ENCODE measurements around the gene MAN2B2. TPM values are rescaled to one million over a fixed set of nuclear protein-coding genes. Genes with fewer than 3 reads are reported as not detected.

Gene MAN2B2
- total and polyA plus RNA-seq, 2 experiments from 2014 or later = 22.2 to 24.0 TPM

DNA sequence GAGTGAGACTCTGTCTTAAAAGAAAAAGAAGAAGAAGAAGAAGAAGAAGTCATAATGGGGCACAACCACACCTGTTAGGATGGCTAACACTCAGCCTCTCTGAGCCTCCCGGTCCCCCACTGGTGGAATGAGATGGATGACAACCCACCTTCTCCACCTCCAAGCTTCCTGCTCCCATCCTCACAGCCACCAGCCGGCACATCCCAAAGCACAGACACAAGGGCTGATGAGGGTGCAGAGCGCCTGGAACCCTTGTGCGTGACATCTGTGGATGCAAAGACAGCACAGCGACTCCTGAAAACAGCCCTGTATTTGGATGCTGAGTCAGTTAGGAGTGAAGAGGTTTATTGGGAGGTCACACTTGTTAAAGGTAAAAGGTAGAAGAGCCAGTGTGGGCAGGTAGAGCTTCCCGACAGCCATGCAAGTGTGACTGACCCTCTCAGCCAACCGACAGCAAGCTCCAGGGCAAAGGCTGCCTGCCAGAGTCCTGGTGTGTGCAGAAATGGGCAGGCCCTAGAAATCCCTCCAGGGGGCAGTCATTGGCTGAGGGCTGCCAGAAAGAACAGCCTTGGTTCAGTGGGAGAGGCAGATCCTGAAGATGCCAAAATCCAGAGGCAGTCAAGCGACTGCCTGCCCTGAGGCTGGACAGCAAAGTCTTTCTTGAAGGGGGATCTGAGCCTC lies 26.6 kb upstream of the MAN2B2 start:
- Histone ChIP-seq H3K27ac (no peak overlapping the region), H3K36me3 (replicated peaks; ENCODE audit: insufficient read depth, low read depth) (no peaks in the 10 kb centered on the region), H3K4me3 (no peak overlapping the region), H3K9me2 (replicated peaks; ENCODE audit: insufficient read depth) (no peaks in the 10 kb centered on the region), H3K4me1 (ENCODE audit: insufficient read depth) (no peaks in the 10 kb centered on the region), H4K20me1 (ENCODE audit: insufficient read depth, poor library complexity, severe bottlenecking) (no peaks in the 10 kb centered on the region), H3K4me2 (no peak overlapping the region), H3K27me3 (peaks cover 9% of the 10 kb centered on the region), H2AFZ (no peak overlapping the region), H3K79me2 (no peaks in the 10 kb centered on the region), H3K9me3 (ENCODE audit: low read depth) (no peaks in the 10 kb centered on the region)
- no peak for DNase-seq (ENCODE audit: low spot score)
- whole genome bisulfite sequencing (ENCODE audit: low lambda C conversion rate, missing lambda C conversion rate) = 74% methylated on average over 8 of the region's 8 CpGs
- no peak for TF ChIP-seq EZH2 (IDR thresholded peaks at IDR 0.05; ENCODE audit: borderline replicate concordance)
- TF ChIP-seq, protein P1, sequence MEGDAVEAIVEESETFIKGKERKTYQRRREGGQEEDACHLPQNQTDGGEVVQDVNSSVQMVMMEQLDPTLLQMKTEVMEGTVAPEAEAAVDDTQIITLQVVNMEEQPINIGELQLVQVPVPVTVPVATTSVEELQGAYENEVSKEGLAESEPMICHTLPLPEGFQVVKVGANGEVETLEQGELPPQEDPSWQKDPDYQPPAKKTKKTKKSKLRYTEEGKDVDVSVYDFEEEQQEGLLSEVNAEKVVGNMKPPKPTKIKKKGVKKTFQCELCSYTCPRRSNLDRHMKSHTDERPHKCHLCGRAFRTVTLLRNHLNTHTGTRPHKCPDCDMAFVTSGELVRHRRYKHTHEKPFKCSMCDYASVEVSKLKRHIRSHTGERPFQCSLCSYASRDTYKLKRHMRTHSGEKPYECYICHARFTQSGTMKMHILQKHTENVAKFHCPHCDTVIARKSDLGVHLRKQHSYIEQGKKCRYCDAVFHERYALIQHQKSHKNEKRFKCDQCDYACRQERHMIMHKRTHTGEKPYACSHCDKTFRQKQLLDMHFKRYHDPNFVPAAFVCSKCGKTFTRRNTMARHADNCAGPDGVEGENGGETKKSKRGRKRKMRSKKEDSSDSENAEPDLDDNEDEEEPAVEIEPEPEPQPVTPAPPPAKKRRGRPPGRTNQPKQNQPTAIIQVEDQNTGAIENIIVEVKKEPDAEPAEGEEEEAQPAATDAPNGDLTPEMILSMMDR (IDR thresholded peaks at IDR 0.05; ENCODE audit: poor library complexity) = peak; percentile 18
- no peak for TF ChIP-seq EZH2phosphoT487 (IDR thresholded peaks at IDR 0.05; ENCODE audit: low read depth, severe bottlenecking, unreplicated experiment)

- H3K9me3 ChIP-seq (ENCODE audit: low read depth) = no peaks in the 10 kb centered on the region
- no peaks in the 10 kb centered on the region for H3K9me2 ChIP-seq (replicated peaks; ENCODE audit: insufficient read depth)
- H3K79me2 ChIP-seq = no peaks in the 10 kb centered on the region
- no peak overlapping the region for H3K27ac ChIP-seq
- WGBS (ENCODE audit: low lambda C conversion rate, missing lambda C conversion rate) = 59% methylated on average over 4 of the region's 4 CpGs
- H3K4me3 ChIP-seq = no peak overlapping the region
- H3K4me1 ChIP-seq (ENCODE audit: insufficient read depth) = no peaks in the 10 kb centered on the region
- no peaks in the 10 kb centered on the region for H4K20me1 ChIP-seq (ENCODE audit: insufficient read depth, poor library complexity, severe bottlenecking)
- TF ChIP-seq EZH2 (IDR thresholded peaks at IDR 0.05; ENCODE audit: borderline replicate concordance) (no peak), EZH2phosphoT487 (IDR thresholded peaks at IDR 0.05; ENCODE audit: low read depth, severe bottlenecking, unreplicated experiment) (no peak)
- TF ChIP-seq, protein P1 (IDR thresholded peaks at IDR 0.05; ENCODE audit: poor library complexity) = no peak
- peaks cover 9% of the 10 kb centered on the region for H3K27me3 ChIP-seq
- H2AFZ ChIP-seq = no peak overlapping the region
- H3K36me3 ChIP-seq (replicated peaks; ENCODE audit: insufficient read depth, low read depth) = no peaks in the 10 kb centered on the region
- H3K4me2 ChIP-seq = no peak overlapping the region
- DNase-seq (ENCODE audit: low spot score) = no peak
Measured at GRCh38 chr4:6548882-6549230, 26.1 kb upstream of the MAN2B2 start.

GRCh38 chr4:6549445-6549844 lies 25.5 kb upstream of the MAN2B2 start:
- Histone ChIP-seq H3K9me3 (ENCODE audit: low read depth) (no peaks in the 10 kb centered on the region), H3K4me2 (no peak overlapping the region), H3K27ac (no peak overlapping the region), H2AFZ (no peak overlapping the region), H4K20me1 (ENCODE audit: insufficient read depth, poor library complexity, severe bottlenecking) (no peaks in the 10 kb centered on the region), H3K9me2 (replicated peaks; ENCODE audit: insufficient read depth) (no peaks in the 10 kb centered on the region), H3K27me3 (peaks cover 9% of the 10 kb centered on the region), H3K36me3 (replicated peaks; ENCODE audit: insufficient read depth, low read depth) (no peaks in the 10 kb centered on the region), H3K4me3 (no peak overlapping the region), H3K79me2 (no peaks in the 10 kb centered on the region), H3K4me1 (ENCODE audit: insufficient read depth) (no peaks in the 10 kb centered on the region)
- TF ChIP-seq EZH2phosphoT487 (IDR thresholded peaks at IDR 0.05; ENCODE audit: low read depth, severe bottlenecking, unreplicated experiment) (no peak), EZH2 (IDR thresholded peaks at IDR 0.05; ENCODE audit: borderline replicate concordance) (no peak)
- TF ChIP-seq, protein P1 (IDR thresholded peaks at IDR 0.05; ENCODE audit: poor library complexity) = no peak
- WGBS (ENCODE audit: low lambda C conversion rate, missing lambda C conversion rate) = 30% methylated on average over 7 of the region's 7 CpGs
- DNase-seq (ENCODE audit: low spot score) = no peak

Measured in hepatocyte (in vitro differentiated cells).